Breast epithelium (tissue), 3 donors: ENCODE measurements around the gene ST6GAL1.
"Not testable (repeated sequence)": the region's sequence is repeated elsewhere in the genome, so short reads cannot be mapped to it uniquely, and the experiment has no call there.

ENCODE experiments used
- CTCF ChIP-seq, 3 donors: fragments of 450-650 bp; IDR thresholded peaks; one replicate each; pipeline ENCODE4 v1.5.1; 2016 to 2017; ENCODE audit warnings: antibody characterized with exemption in 3 of 3, mild to moderate bottlenecking in 3 of 3, moderate library complexity in 3 of 3
- POLR2A ChIP-seq: fragments of 450-650 bp; IDR thresholded peaks from one replicate; pipeline ENCODE4 v1.6.1; 2016; ENCODE audit warnings: antibody characterized with exemption, mild to moderate bottlenecking, moderate library complexity
- POLR2AphosphoS5 ChIP-seq, 3 donors: sonication (generic); formaldehyde crosslinking; IDR thresholded peaks; one replicate each; pipeline ENCODE4 v1.6.1; 2017; ENCODE audit warnings: antibody characterized with exemption in 3 of 3

- TF ChIP-seq CTCF (IDR thresholded peaks at IDR 0.05); POLR2A; POLR2AphosphoS5 (IDR thresholded peaks at IDR 0.05): not testable (repeated sequence)
Measured at GRCh38 chr3:186992096-186992495, 61.8 kb downstream of the ST6GAL1 start.
